ENCODE results near the gene SOX15.

Gene SOX15

GRCh38 chr17:7582396-7583252 is 7.3 kb downstream of the SOX15 start:
- no peak for DNase-seq (ENCODE audit: insufficient read length, low spot score)
- no peak for FAIRE-seq
- TF ChIP-seq CTCF (IDR thresholded peaks at IDR 0.05; ENCODE audit: insufficient read depth, missing control alignments): no peak

DNA sequence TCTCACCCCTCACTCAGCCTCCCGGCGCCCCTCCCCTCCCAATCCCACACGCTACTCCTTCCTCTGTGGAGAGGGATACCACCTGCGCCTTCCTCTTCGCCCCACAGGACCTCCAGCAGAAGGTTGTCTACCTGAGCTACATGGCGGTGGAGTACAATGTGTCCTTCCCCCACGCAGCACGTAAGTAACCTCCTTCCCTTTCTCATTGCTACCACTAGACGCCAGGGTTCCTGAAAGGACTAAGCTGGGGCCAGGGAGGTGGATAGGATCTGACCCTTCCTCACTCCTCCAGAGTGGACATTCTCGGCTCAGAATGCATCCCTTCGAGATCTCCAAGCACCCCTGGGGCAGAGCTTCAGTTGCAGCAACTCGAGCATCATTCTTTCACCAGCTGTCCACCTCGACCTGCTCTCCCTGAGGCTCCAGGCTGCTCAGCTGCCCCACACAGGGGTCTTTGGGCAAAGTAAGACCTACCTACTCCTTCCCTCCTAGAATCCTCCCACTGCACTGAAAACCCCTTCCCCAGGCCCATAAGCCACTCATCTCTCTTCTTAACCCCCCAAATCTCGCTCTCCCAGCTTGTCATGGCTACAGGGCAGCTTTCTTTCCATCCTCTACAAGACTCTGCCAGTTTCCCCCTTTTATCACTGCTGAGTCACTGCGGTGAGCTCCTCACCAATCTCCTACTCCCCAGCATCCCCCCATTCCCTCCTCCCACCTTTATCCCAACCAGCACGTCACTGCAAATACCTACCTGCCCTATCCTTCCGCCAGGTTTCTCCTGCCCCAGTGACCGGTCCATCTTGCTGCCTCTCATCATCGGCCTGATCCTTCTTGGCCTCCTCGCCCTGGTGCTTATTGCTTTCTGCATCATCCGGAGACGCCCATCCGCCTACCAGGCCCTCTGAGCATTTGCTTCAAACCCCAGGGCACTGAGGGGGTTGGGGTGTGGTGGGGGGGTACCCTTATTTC is 9.0 kb downstream of the SOX15 start:
- DNase-seq (ENCODE audit: insufficient read length, low spot score) (no peak), FAIRE-seq (no peak)
- TF ChIP-seq CTCF (IDR thresholded peaks at IDR 0.05; ENCODE audit: insufficient read depth, missing control alignments): no peak

DNA sequence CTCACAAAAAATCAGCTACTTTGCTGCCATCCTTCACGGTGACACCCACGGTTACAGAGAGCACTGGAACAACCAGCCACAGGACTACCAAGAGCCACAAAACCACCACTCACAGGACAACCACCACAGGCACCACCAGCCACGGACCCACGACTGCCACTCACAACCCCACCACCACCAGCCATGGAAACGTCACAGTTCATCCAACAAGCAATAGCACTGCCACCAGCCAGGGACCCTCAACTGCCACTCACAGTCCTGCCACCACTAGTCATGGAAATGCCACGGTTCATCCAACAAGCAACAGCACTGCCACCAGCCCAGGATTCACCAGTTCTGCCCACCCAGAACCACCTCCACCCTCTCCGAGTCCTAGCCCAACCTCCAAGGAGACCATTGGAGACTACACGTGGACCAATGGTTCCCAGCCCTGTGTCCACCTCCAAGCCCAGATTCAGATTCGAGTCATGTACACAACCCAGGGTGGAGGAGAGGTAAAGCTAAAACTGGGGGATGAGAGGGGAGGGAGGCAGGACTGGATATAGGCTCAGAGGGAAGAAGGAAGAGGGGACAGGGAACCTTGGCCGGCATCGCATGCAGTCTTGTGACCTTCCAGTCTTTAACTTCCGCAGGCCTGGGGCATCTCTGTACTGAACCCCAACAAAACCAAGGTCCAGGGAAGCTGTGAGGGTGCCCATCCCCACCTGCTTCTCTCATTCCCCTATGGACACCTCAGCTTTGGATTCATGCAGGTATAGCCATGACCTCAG is 9.9 kb downstream of the SOX15 start:
- TF ChIP-seq CTCF (IDR thresholded peaks at IDR 0.05; ENCODE audit: insufficient read depth, missing control alignments): no peak
- FAIRE-seq (no peak), DNase-seq (ENCODE audit: insufficient read length, low spot score) (no peak)

DNA sequence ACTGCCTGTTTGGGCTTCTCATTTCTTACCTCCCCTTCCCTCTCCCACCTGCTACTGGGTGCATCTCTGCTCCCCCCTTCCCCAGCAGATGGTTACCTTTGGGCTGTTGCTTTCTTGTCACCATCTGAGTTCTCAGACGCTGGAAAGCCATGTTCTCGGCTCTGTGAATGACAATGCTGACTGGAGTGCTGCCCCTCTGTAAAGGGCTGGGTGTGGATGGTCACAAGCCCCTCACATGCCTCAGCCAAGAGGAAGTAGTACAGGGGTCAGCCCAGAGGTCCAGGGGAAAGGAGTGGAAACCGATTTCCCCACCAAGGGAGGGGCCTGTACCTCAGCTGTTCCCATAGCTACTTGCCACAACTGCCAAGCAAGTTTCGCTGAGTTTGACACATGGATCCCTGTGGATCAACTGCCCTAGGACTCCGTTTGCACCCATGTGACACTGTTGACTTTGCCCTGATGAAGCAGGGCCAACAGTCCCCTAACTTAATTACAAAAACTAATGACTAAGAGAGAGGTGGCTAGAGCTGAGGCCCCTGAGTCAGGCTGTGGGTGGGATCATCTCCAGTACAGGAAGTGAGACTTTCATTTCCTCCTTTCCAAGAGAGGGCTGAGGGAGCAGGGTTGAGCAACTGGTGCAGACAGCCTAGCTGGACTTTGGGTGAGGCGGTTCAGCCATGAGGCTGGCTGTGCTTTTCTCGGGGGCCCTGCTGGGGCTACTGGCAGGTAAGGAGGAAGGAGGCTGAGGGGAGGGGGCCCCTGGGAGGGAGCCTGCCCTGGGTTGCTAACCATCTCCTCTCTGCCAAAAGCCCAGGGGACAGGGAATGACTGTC is 10.7 kb downstream of the SOX15 start, which contains the start of gene CD68:
TSS of gene CD68 (plus strand) at position 638 of the 833 bp plus-strand sequence. CDS start at position 678, 40 bp downstream.
- FAIRE-seq (no peak), DNase-seq (ENCODE audit: insufficient read length, low spot score) (no peak)
- no peak for TF ChIP-seq CTCF (IDR thresholded peaks at IDR 0.05; ENCODE audit: insufficient read depth, missing control alignments)

GRCh38 chr17:7577327-7578199 is 12.3 kb downstream of the SOX15 start:
- no peak for TF ChIP-seq CTCF (IDR thresholded peaks at IDR 0.05; ENCODE audit: insufficient read depth, missing control alignments)
- no peak for FAIRE-seq

More at GRCh38 chr17:7577327-7578199, 12.3 kb downstream of the SOX15 start:
- no peak for DNase-seq (ENCODE audit: insufficient read length, low spot score)

Measured in D721Med (cell line).